Measurements from ENCODE around the gene LRMDA. TPM values are rescaled to one million over a fixed set of nuclear protein-coding genes. Genes with fewer than 3 reads are reported as not detected.
A peak's percentile ranks its signal among the peaks of the same experiment; 100 is the strongest.

LRMDA gene
- total and polyA plus RNA-seq, 7 donors: 2.8 to 22.2 (median 9.0) TPM

DNA sequence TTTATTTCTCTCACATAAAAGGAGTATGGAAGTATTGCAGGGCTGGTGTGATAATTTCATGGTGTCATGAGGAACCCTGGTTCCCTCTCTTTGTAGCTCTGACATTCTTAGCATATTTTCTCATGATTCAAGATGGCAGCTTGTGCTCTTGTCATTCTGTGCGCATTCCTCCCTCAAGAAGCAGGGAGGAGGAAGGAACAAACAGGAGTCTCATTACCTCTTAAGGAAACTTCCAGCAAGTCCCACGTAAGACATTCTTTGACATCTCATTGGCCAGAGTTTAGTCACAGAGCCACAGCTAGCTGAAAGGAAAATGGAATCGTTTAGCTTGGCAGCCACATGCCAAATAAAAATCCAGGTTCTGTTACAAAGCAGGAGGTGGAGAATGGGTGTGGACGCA, 546.8 kb downstream of the LRMDA start:
- Histone ChIP-seq H3K4me1 (peaks cover 0 to 5% (median 2%) of the 10 kb centered on the region in 4 donors), H3K36me3 (no peaks in the 10 kb centered on the region), H3K27ac (no peak overlapping the region), H3K9me3 (no peaks in the 10 kb centered on the region), H3K27me3 (no peaks in the 10 kb centered on the region), H3K4me3 (no peak overlapping the region)
- no peak for DNase-seq
- WGBS, 2 donors: 66 to 81% methylated on average over 4 of the region's 4 CpGs
- intact Hi-C loops (cut with DNase I): no loop called here
- TF ChIP-seq POLR2A (IDR thresholded peaks at IDR 0.05): no peak
- TF ChIP-seq EP300 (IDR thresholded peaks at IDR 0.05): no peak
- TF ChIP-seq, protein P1, sequence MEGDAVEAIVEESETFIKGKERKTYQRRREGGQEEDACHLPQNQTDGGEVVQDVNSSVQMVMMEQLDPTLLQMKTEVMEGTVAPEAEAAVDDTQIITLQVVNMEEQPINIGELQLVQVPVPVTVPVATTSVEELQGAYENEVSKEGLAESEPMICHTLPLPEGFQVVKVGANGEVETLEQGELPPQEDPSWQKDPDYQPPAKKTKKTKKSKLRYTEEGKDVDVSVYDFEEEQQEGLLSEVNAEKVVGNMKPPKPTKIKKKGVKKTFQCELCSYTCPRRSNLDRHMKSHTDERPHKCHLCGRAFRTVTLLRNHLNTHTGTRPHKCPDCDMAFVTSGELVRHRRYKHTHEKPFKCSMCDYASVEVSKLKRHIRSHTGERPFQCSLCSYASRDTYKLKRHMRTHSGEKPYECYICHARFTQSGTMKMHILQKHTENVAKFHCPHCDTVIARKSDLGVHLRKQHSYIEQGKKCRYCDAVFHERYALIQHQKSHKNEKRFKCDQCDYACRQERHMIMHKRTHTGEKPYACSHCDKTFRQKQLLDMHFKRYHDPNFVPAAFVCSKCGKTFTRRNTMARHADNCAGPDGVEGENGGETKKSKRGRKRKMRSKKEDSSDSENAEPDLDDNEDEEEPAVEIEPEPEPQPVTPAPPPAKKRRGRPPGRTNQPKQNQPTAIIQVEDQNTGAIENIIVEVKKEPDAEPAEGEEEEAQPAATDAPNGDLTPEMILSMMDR (IDR thresholded peaks at IDR 0.05): no peak
- TF ChIP-seq POLR2AphosphoS5 (IDR thresholded peaks at IDR 0.05): no peak

DNA sequence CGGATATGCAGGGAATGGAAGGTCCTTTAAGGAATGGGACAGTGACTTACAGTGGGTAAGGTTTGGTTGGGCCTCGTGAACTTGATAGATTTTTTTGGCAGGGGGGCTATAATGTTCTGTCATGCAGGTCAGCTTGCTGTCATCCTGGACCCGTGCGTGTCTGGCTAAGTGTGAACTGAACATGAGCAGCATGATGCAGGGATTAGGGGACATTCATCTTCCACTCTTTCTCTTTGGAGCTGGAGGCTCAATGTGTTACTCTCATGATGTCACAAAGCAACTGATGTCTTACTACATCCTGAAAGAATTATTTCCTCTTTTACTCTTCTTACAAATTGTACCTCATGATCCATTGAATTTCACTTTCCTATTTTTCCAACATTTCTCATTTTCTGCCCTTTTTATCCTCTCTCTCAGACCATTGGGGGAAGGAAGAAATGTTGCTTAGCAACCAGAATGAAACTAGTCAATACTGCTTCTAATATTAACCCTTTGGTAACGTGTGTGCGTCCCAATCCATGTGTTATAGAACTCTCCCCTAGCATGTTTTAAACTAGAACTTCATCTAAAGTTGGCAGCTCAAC, 549.1 kb downstream of the LRMDA start:
- TF ChIP-seq POLR2AphosphoS5 (IDR thresholded peaks at IDR 0.05) (no peak), POLR2A (IDR thresholded peaks at IDR 0.05) (no peak), EP300 (IDR thresholded peaks at IDR 0.05) (no peak)
- TF ChIP-seq, protein P1 (IDR thresholded peaks at IDR 0.05): no peak

DNA sequence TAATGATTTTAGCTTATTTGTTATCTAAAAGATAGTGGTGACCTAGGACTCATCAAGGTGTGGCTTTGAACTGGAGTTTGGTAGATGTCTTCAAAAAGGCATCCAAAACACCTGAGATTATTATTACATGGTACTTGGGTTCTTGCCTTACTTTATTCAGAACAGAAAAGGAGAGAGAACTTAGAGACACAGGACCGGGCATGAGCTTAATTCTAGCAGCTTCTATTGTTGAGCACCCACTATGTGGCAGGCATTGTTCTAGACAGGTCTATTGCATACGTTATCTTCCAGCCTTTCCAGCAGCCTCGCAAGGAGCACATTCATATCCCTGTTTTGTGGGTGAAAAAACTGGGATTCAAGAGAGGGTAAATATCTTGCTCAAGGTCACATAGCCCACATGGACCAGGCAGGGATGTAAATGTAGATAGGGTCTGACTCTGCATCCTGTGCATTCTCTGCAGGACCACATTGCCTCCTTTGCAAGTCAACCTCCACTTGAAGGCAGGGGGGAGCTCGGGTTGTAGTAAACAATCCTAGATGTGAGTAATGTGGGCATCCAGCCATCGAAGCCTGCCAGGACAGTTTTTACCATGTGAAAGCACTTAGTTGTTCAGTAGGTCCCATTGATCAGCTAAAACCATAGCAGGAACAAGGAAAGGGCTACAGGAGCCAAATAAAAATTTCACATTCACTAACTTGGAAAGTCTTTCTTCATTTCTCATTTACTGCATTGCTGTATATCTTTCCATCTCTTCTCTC, 551.4 kb downstream of the LRMDA start:
- H3K27ac ChIP-seq: no peak overlapping the region
- no peaks in the 10 kb centered on the region for H3K27me3 ChIP-seq
- H3K4me1 ChIP-seq: peaks cover 0 to 5% (median 1%) of the 10 kb centered on the region in 4 donors
- WGBS, 2 donors: 85 to 87% methylated on average over 5 of the region's 5 CpGs
- H3K4me3 ChIP-seq: no peak overlapping the region
- H3K9me3 ChIP-seq: no peaks in the 10 kb centered on the region
- intact Hi-C loops (cut with DNase I): no loop called here
- TF ChIP-seq POLR2AphosphoS5 (IDR thresholded peaks at IDR 0.05) (no peak), POLR2A (IDR thresholded peaks at IDR 0.05) (no peak), EP300 (IDR thresholded peaks at IDR 0.05) (no peak)
- TF ChIP-seq, protein P1 (IDR thresholded peaks at IDR 0.05): no peak
- H3K36me3 ChIP-seq: no peaks in the 10 kb centered on the region
- peak; percentile 76 for DNase-seq

More for the DNA sequence above, 549.1 kb downstream of the LRMDA start:
- Histone ChIP-seq H3K9me3 (no peaks in the 10 kb centered on the region), H3K27ac (no peak overlapping the region), H3K27me3 (no peaks in the 10 kb centered on the region), H3K4me1 (peaks cover 0 to 5% (median 1%) of the 10 kb centered on the region in 4 donors), H3K4me3 (no peak overlapping the region), H3K36me3 (no peaks in the 10 kb centered on the region)
- 87 to 91% methylated on average over 6 of the region's 6 CpGs for whole genome bisulfite sequencing, 2 donors
- intact Hi-C loops (cut with DNase I): no loop called here
- DNase-seq: no peak

DNA sequence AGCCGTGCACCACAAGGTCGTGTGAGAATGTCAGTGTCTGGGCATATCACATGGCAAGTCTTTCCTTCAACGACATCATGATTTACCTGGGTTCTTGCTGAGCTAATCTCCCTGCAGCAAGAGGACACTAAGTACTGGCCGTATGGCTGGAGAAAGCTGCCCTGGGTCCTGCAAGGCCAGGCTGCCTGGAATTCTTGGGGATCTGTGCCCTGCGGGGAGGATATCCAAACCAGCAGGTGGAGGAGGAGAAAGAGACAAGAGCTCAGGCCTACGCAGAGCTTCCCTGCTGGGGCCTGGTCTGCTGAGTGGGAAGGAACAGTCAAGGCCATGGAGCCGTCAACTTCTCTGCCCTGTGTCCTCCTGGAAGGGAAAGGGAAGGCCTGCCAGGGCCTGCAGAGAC, 552.6 kb downstream of the LRMDA start:
- no peak for DNase-seq
- H3K36me3 ChIP-seq: no peaks in the 10 kb centered on the region
- intact Hi-C loops (cut with DNase I): no loop called here
- peaks cover 0 to 2% (median 0%) of the 10 kb centered on the region in 4 donors for H3K4me1 ChIP-seq
- H3K9me3 ChIP-seq: no peaks in the 10 kb centered on the region
- H3K27me3 ChIP-seq: no peaks in the 10 kb centered on the region
- no peak overlapping the region for H3K4me3 ChIP-seq
- H3K27ac ChIP-seq: no peak overlapping the region
- 90 to 91% methylated on average over 7 of the region's 7 CpGs for WGBS, 2 donors
- TF ChIP-seq POLR2AphosphoS5 (IDR thresholded peaks at IDR 0.05): no peak
- TF ChIP-seq, protein P1 (IDR thresholded peaks at IDR 0.05): no peak
- no peak for TF ChIP-seq POLR2A (IDR thresholded peaks at IDR 0.05)
- no peak for TF ChIP-seq EP300 (IDR thresholded peaks at IDR 0.05)

Measured in sigmoid colon (tissue), 7 donors.